Fibroblast of the aortic adventitia (primary cell): ENCODE results near the gene CEMIP. TPM values are rescaled to one million over a fixed set of nuclear protein-coding genes. Genes with fewer than 3 reads are reported as not detected.
A peak's percentile ranks its signal among the peaks of the same experiment; 100 is the strongest.

Experiments used
- DNase-seq: peaks from one replicate; pipeline ENCODE4 v3.0.0-alpha.2; 2010; ENCODE audit warnings: low read depth
- H3K4me3 ChIP-seq: 2 replicates; pipeline ENCODE4 v1.5.1; 2011; ENCODE audit warnings: low read depth, mild to moderate bottlenecking, control low read depth, low read length, moderate library complexity
- CTCF ChIP-seq: IDR thresholded peaks from 2 replicates; pipeline ENCODE4 v1.5.1; 2011; ENCODE audit warnings: mild to moderate bottlenecking, low read length, control low read depth, inconsistent platforms; ENCODE audit not compliant: insufficient read depth
- total RNA-seq: library from RNA; depleted of rRNA; stranded (reverse); fragments of >200 nt; gene quantifications from 2 replicates; pipeline ENCODE4 v1.2.3, GENCODE V29; 2012; ENCODE audit warnings: low replicate concordance

CEMIP gene
- total RNA-seq, 1 donor = 225 TPM

- TF ChIP-seq CTCF = no peak
- DNase-seq = no peak
- peak overlapping the region; percentile 97 for H3K4me3 ChIP-seq
Observed at GRCh38 chr15:80988148-80988796, 209.1 kb downstream of the CEMIP start.

GRCh38 chr15:80989081-80989517 lies 209.9 kb downstream of the CEMIP start:
- peak overlapping the region; percentile 97 for H3K4me3 ChIP-seq
- no peak for TF ChIP-seq CTCF
- DNase-seq = no peak

- no peak for TF ChIP-seq CTCF
- H3K4me3 ChIP-seq = peak within 1 kb of the TSS; percentile 97
- peak; percentile 95 for DNase-seq
Observed at GRCh38 chr15:80989518-80990478, 210.6 kb downstream of the CEMIP start, which contains the start of gene MESD. MESD (minus strand) TSS chr15:80989819; CDS start chr15:80989791, 28 bp downstream.

- H3K4me3 ChIP-seq = no peak overlapping the region
- TF ChIP-seq CTCF = no peak
- no peak for DNase-seq
Observed at GRCh38 chr15:80990955-80991354, 211.8 kb downstream of the CEMIP start.

- peak; percentile 93 for DNase-seq
- H3K4me3 ChIP-seq = no peak overlapping the region
- peak; percentile 15 for TF ChIP-seq CTCF
Observed at GRCh38 chr15:80991421-80991820, 212.3 kb downstream of the CEMIP start.

GRCh38 chr15:80992006-80992405 lies 212.8 kb downstream of the CEMIP start:
- no peak overlapping the region for H3K4me3 ChIP-seq
- TF ChIP-seq CTCF = no peak
- DNase-seq = no peak
